Lower lobe of right lung (tissue), 2 donors: Measurements from ENCODE around the gene PPP1R3C. TPM values are rescaled to one million over a fixed set of nuclear protein-coding genes. Genes with fewer than 3 reads are reported as not detected.
A peak's percentile ranks its signal among the peaks of the same experiment; 100 is the strongest.

Experiments used
- ATAC-seq, 2 donors: fragments of 200-7000 bp; cut with Tn5 transposase; one replicate each; pipeline ENCODE4 v1.9.1; 2020 to 2022; ENCODE audit warnings: mild to moderate bottlenecking in 2 of 2, moderate library complexity in 2 of 2
- DNase-seq: peaks from one replicate; pipeline ENCODE4 v3.0.0-alpha.2; 2020
- H3K27ac ChIP-seq: fragments of 200-600 bp; one replicate; pipeline ENCODE4 v1.8.0; 2022
- H3K27me3 ChIP-seq: fragments of 200-600 bp; one replicate; pipeline ENCODE4 v1.8.0; 2022; ENCODE audit warnings: low read depth
- H3K36me3 ChIP-seq: fragments of 200-600 bp; one replicate; pipeline ENCODE4 v1.8.0; 2022; ENCODE audit warnings: mild to moderate bottlenecking
- H3K4me1 ChIP-seq: fragments of 200-600 bp; one replicate; pipeline ENCODE4 v1.8.0; 2022
- H3K4me3 ChIP-seq: fragments of 200-600 bp; one replicate; pipeline ENCODE4 v1.8.0; 2022; ENCODE audit warnings: mild to moderate bottlenecking
- H3K9me3 ChIP-seq: fragments of 200-600 bp; one replicate; pipeline ENCODE4 v1.8.0; 2022
- CTCF ChIP-seq: fragments of 200-600 bp; IDR thresholded peaks from one replicate; pipeline ENCODE4 v1.8.0; 2022; ENCODE audit warnings: antibody characterized with exemption, mild to moderate bottlenecking
- intact Hi-C: fragments of 100-400 bp; cut with DNase I; formaldehyde crosslinking; loops from one replicate; pipeline ENCODE4 v1.11.0; 2022
- total RNA-seq: library from RNA; stranded (reverse); fragmentation: NEBNext Ultra II Directional; extraction: Animal tissue kit (Norgen Biotek cat#: 25700); gene quantifications from one replicate; pipeline ENCODE4 v1.2.1, GENCODE V29; 2021
- donor health status: DM: no; HTN: yes; CAD: no; lungs with severe emphysema.

PPP1R3C gene
- total RNA-seq, 1 donor from 2014 or later: 10.8 TPM

DNA sequence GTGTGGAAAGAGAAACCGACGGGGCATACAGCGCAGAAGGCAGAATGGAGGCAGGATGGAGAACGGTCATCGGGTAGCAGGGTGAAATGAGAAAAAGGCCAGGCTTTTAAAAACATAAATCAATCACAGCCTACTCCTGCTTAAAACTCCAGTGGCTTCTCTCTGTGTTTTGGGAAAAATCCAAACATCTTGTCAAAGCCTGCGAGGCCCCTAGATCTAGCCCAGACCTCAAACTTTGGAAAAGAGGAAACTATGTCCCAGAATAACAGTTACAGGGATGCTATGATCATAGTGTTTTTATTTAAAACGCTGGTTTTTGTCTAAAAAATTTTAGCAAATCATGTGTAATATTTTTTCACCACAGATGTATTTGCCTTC is 41.1 kb downstream of the PPP1R3C start:
- no peak for ATAC-seq
- H3K27ac ChIP-seq: peak overlapping the region; percentile 65
- no peak for TF ChIP-seq CTCF
- H3K4me1 ChIP-seq: peaks cover 26% of the 10 kb centered on the region
- no peak overlapping the region for H3K4me3 ChIP-seq
- DNase-seq: no peak
- no peaks in the 10 kb centered on the region for H3K36me3 ChIP-seq
- no peaks in the 10 kb centered on the region for H3K9me3 ChIP-seq
- intact Hi-C loops: no loop called here
- no peaks in the 10 kb centered on the region for H3K27me3 ChIP-seq

DNA sequence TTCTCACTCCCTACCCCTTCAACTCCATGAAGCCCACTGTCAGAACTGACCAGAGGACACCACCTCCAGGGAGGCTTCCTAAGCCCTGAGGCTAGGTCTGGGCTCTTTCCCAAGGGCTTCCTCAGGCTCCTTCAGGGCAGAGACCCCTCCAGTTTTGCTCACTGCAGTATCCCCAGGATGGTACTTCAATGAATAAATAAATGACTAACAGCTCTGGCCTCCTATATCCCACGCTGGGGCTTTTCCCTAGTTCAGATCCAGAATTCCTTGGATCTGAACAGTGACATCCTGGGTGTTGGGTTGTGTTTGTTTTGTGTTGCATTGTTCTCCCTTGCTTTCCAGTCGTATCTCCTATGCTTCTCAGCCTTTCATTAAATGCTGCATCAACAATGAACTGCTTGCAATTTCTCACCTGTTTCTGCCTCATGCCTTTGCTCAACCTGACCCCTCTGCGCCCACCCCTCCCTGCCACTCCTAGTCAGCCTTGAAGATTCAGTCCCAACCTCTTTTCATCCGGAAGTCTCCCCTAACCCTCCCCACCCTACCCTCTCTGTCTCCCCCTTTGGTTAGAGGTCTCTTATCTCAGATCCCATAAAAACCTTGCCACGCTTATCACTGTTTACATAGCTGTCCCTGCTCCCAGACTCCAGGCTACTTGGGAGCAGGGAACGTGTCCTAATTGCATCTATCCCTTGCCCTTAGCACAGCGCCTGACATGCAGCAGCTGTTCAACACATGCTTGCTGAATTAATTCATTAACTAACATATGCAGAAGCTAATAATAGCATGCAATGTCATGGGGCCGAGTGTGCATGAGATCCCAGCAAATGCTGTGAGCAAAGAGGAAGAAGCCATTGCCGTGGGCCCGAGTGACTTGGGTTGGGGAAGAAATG is 41.7 kb downstream of the PPP1R3C start:
- H3K27ac ChIP-seq: peak overlapping the region; percentile 65
- ATAC-seq: peak; percentile 37 to 45
- no peak for DNase-seq
- intact Hi-C loops: no loop called here
- H3K9me3 ChIP-seq: no peaks in the 10 kb centered on the region
- peaks cover 26% of the 10 kb centered on the region for H3K4me1 ChIP-seq
- H3K36me3 ChIP-seq: no peaks in the 10 kb centered on the region
- H3K4me3 ChIP-seq: no peak overlapping the region
- no peaks in the 10 kb centered on the region for H3K27me3 ChIP-seq
- TF ChIP-seq CTCF: no peak

DNA sequence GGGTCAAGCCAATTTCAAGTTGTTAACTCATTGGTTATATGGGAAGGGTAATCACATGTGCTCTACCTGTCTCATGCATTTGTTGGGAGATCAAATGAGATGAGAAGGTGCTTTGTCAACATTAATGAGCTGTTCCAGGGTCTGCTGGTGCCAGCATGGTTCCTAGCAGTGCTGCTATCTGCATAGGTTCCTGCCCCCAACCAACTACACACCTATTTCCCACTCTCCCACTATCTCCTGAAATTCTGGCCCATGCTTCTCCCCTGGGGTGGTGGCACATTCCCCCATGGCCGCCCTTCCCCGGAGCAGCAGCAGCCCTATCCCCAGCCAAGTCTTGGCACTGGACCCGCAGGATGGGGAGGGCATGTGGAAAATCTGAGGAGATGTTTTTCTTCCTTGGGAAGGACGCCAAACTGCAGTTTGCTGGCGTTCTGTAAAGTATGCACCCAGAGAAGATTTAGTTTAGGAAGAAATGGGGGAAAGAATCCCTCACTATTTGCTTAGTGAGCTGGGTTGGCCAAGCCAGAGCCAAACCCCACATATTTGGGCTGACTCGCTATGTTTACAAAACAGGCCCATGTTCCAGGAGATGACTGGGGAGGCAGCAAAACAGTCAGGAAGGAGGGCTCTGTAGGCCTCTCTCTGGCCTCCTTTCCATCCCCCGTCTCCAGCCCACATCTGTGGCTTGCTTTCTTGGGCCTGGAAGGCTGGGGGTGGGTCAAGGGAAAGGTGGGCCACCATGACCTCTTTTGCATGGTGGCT is 42.5 kb downstream of the PPP1R3C start:
- TF ChIP-seq CTCF: no peak
- Histone ChIP-seq H3K27ac (peak overlapping the region; percentile 65), H3K36me3 (no peaks in the 10 kb centered on the region), H3K27me3 (no peaks in the 10 kb centered on the region), H3K9me3 (no peaks in the 10 kb centered on the region), H3K4me1 (peaks cover 26% of the 10 kb centered on the region), H3K4me3 (no peak overlapping the region)
- intact Hi-C loops: no loop called here
- ATAC-seq: peak; percentile 54 to 66
- DNase-seq: peak; percentile 48

DNA sequence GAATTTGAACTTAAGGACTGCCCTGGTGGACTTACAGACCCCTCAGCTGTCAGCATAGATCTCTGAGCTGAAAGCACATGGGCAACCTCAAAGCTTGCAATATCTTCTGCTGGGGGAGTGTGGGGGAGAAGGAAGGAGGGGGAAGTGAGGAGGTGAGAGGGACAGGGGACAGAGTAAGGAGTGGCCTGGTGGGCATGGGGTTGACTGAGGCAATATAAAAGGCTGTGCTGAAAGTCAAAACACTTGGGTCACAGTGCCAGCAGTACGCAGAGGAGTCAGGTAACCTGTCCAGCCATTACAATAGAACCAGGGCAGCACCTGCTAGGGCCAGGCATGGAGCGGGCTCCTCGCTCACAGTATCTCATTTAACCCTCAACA is 43.2 kb downstream of the PPP1R3C start:
- no peak overlapping the region for H3K4me3 ChIP-seq
- ATAC-seq (peak; percentile 7 to 12), DNase-seq (no peak)
- peaks cover 26% of the 10 kb centered on the region for H3K4me1 ChIP-seq
- H3K27me3 ChIP-seq: no peaks in the 10 kb centered on the region
- no peak overlapping the region for H3K27ac ChIP-seq
- H3K9me3 ChIP-seq: no peaks in the 10 kb centered on the region
- no peak for TF ChIP-seq CTCF
- no peaks in the 10 kb centered on the region for H3K36me3 ChIP-seq
- intact Hi-C loops: no loop called here

GRCh38 chr10:91589015-91589657 is 43.7 kb downstream of the PPP1R3C start:
- peak; percentile 45 to 61 for ATAC-seq
- no peak for DNase-seq
- intact Hi-C loops: no loop called here
- H3K27me3 ChIP-seq: no peaks in the 10 kb centered on the region
- H3K27ac ChIP-seq: peak overlapping the region; percentile 21
- TF ChIP-seq CTCF: no peak
- no peak overlapping the region for H3K4me3 ChIP-seq
- H3K4me1 ChIP-seq: peaks cover 26% of the 10 kb centered on the region
- no peaks in the 10 kb centered on the region for H3K36me3 ChIP-seq
- H3K9me3 ChIP-seq: no peaks in the 10 kb centered on the region
